HG03521 (cell line): Measurements from ENCODE around the gene ENTREP3.

Experiments used
- ATAC-seq: cut with Tn5 transposase; IDR thresholded peaks from one replicate; pipeline ENCODE4 v1.9.1; 2021; ENCODE audit warnings: mild to moderate bottlenecking, moderate library complexity; ENCODE audit not compliant: unreplicated experiment

Gene ENTREP3

DNA sequence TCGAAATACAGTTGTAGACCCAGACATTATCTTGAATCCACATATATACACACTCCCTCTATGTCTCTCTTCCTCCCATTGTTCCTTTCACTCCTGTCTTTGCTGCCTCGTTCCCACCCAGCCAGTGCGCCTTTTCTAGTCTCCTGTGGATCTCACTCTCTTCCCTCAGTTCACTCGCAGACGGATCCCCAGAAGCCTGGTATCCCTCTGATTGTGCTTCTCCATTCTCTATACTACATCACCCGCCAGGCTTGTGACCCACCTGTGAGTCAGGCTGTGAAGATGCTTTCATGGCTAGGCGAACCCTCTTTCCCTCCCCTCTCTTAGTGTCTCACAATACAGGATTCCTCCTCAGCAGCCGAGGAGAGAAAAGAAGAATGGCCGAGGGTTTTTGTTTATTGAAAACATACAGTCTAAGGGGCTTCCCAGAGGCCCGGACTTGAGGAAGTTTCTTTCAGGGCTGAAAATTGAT, 23.4 kb upstream of the ENTREP3 start:
- no peak for ATAC-seq

DNA sequence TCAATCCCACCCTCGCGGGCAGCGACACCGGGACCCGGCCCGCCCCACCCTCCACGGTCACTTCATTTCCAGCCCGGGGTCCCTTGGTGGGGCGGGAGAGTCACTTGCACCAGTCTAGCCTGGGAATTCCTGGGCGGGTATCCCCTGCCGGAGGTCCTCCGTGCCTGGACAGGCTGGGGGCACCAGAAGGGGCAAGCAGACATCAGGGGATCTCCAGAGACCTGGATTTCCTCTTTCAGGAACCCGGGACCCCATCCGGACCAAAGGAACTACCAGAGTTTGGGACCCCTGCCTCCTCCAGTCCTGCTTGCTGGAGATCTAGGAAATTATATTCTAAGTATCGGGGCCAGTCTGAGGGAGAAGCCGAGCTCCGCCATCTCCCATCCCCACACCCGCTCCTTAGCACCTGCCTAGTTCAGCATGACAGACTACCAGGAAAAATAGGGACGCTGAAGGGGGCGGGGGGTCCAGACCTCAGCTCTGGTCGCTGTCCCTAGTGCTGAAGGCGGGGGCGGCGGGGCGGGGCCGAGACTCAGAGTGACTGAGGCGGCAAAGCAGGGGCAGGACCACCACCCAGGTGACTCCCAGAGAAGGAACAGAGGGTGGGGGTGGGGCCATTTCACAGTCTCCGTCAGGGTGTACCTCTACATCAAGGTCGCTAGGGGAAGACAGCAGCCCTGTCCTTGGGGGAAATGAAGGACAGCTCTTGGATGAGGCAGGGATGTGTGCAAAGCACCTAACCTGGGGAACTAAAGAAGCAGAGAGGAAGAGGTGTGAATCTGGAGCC, 22.8 kb upstream of the ENTREP3 start:
- ATAC-seq, result no peak

DNA sequence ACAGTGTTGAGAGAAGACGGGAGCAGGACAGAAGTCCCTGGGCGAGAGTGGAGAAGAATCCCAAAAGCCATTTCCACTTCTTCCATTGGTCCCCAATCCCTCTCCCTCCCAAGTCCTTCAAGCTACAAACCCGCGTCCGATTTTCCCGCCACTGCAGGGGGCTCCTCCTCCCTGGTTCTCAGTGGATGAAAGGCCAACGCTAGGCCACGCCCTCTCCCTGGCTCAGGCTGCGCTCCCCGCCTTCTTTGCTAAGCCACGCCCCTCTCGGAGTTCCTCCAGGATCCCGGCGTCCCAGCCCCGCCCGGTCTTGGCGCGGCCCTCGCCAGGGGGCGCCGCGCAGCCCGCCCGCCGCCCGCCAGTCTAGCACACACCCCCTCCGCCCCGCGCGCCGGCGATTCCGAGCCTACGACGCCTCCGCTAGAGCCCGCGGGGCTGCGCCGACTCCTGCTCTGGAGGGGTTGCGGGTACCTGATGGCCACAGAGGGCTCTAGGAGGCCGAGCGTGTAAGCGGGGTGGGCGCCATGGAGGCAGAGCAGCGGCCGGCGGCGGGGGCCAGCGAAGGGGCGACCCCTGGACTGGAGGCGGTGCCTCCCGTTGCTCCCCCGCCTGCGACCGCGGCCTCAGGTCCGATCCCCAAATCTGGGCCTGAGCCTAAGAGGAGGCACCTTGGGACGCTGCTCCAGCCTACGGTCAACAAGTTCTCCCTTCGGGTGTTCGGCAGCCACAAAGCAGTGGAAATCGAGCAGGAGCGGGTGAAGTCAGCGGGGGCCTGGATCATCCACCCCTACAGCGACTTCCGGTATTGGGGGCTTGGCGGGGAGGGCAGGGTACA, 22.0 kb upstream of the ENTREP3 start, which contains the start of gene HCN3:
Gene HCN3, plus strand, starts transcription at position 394 of the 832 bp plus-strand sequence. Its CDS starts 128 bp downstream, at position 522.
- peak; percentile 65 for ATAC-seq

DNA sequence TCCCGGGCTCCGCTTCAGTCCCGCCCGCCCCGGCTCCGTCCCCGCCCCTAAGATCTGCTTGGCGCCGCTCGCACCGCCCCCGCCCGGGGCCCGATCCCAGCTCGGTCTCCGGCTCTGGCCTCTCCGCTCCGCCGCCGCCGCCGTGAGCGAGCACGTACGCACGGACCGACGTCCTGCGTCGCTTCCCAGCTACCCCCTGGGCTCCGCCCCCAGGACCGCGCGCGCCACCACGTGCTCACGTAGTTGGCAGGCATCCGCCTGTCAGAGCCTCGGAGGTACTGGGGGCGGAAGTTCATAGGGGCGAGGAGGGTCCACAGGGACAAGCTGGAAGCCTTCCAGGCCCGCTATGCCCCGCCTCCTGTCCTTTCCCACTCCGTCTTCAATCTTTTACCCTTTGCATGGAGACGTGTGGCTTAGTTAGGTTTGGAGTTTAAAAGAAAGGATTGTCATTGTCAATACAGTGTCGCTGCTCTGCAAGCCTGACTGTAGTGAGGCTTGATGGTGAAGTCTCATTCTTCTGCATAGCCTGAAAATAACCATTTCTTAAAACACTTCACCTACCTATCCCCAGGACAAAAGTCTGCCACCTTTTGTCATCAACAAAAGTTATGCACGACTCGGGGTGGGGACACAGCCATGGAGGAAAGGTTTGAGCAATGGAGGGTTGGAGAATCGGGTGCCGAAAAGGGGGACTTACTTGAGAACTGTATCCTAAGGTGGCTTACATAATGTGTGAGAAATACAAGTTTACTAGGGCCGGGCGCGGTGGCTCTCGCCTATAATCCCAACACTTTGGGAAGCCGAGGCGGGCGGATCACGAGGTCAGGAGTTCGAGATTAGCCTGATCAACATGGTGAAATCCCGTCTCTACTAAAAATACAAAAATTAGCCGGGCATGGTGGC, 18.3 kb upstream of the ENTREP3 start, which contains the start of gene CLK2:
Gene CLK2, minus strand, starts transcription at position 162 of the 903 bp plus-strand sequence. CDS start 2,527 bp downstream, outside the sequence.
- peak; percentile 84 for ATAC-seq

DNA sequence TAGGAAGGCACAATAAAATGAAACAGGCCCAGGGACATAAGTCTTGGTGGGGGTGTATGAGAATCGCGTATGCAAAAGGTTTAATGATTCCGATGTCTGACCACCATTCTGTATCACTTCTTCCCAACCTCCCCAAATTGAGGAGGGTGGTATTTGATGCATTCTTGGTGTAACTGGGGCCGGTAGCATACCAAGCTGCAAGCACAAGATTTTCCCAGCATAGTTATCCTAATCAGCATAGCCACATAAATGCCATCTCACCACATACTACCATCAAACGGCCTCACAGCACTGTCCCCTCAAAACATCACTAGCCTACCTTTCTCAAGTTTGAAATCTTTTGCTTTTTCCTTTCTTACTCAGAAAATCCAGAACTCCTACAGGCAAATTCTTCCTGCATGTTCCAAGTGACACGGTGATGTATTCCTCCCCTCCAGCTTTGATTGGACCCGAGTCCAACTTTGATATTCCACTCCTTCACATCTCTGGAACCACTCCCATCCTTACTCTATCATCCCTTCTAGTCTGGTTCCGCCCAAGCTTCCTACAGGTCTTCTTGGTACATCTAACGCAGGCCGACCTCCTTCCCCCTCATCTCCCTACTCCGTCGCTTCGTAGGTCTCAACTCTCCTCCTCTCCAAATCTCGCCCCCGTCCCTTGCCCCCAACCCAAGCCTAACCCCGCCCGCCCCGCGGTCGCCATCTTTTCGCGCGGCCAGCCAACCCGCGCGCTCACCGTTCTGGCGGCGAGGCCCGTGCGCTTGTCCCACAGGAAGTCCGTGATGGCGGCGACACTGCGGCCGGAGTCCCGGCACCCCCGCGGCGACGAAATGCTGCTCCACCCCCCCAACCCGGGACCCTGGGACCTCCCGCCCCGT, 17.4 kb upstream of the ENTREP3 start:
- peak; percentile 25 for ATAC-seq

DNA sequence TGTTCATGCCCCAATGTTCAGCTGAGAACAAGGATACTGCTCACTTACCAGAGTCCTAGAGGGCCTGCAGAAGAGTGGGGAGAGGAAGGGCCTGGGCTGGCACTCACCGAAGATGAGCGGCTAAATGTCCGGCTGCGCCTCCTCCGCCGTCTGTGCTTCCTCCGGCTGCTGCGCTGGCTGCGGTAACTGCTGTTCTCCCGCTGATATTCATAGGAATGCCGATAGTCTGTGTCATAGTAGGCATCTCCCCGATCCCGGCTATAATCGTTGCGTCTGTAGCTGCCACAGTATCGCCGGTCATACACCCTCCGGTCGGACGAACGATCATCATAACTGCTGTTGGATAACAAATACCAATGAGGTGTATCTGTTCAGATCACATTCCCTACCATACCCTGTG, 14.1 kb upstream of the ENTREP3 start:
- no peak for ATAC-seq

DNA sequence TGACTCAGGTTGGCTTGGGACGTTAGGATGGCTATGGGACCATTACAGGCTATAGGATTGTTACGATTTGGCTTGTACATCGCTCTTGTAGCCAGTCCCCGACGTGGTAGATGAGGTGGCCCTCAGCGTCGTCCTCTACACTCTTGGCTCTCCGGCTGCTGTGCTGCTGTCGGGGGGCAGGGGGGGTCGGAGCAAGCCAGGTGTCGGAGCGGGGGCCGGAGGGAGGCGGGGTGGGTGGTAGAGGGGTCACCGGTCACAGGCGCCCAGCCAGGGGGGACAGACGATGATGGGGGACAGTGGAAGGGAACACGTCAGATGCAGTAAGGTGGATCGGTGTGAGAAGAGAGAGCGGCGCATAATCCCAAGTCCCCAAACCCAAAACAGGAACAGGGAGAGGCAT, 13.3 kb upstream of the ENTREP3 start:
- no peak for ATAC-seq

DNA sequence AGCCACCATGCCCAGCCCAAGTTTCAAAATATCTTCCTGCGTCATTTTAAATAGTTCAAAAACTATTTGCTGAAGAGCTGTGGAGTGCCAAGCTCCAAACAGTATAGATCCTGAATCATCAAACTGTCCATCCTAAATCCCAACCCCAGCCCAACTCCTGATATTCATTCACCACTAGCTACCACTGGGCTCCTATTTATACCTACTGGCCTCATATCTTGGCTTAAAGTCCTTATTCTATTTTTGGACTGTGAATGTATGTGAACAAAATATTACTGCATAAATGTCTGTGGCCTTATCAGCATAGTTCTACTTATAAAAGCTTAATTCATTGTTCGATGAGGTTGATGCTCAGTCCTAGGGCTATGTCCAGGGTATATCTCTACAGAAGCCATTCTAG, 12.1 kb upstream of the ENTREP3 start:
- ATAC-seq, result no peak

DNA sequence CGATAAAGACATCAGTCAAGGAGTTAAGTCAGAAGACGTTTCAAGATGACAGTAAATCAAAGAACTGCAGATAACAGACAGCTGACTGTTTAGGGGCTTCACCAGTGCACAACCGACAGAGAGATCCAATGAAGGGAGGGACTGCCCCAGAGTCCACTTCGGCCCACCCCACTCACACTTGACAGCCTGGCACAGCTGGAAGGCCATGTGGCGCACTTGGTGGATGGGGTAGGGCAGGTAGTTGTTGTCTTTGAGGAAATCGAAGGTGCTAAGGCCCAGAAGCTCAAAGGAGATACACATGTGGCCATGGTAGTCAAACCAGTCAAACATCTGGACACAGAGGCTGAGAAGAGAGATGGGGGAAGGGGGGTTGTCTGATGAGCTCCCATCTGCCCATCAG, 11.3 kb upstream of the ENTREP3 start:
- no peak for ATAC-seq

DNA sequence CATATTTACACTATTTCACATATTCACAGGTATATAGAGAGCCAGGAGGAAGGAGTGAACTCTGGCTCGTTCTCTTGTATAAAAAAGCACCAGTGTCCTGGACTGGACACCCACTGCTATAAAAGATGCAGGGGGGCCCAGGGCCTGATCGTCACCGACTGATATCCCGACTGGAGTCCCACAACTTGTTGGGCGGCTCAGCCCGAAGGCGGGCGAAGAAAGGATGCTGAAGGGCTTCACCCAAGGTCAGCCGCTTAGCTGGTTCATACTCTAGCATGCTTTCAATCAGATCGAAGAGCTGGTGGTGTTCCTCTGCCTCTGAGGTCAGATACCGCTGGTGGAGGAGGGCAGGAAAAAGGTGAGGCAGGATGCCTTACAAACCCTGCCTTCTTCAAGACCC, 7.8 kb upstream of the ENTREP3 start:
- no peak for ATAC-seq

DNA sequence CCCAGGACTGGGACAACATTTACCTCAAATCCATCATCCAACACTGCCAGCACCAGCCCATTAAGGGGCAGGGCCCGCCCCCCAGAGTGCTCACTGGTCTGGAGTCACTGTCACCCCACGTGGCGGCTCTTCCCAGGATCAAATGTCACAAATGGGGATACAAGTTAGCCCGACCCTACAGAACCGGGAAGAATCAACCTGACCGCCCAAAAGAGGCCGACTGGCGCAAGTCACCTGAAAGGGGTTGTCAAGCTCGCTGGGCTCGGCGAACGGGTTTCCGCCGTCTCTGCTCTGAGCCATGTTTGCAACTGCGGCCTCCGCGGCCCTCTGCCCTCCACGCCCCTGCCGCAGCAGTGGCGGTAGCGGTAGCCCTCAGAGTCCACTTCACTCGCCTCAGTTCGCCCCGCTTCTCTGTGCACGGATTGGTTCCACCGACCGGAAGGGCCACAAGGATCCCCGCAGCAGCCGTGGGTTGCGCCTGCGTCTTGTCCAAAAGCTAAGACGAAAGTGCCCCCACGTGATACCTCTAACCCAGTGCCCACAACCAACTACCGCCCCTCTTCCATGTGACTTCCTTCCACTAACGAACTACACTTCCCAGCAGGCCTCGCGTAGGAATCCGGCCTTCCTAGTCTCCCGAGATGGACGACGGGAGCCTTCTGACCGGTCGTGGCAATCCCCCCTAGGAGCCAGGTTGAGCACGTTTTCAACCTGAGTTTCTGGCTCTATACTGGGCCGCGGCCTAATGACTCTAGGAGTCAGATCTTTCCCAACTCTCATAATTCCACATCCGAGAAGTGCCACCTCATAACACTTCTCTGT, 6.8 kb upstream of the ENTREP3 start, which contains the start of gene SCAMP3:
Gene SCAMP3, minus strand, starts transcription at position 509 of the 822 bp plus-strand sequence. Its CDS starts 209 bp downstream, at position 300.
- ATAC-seq, result peak; percentile 86

DNA sequence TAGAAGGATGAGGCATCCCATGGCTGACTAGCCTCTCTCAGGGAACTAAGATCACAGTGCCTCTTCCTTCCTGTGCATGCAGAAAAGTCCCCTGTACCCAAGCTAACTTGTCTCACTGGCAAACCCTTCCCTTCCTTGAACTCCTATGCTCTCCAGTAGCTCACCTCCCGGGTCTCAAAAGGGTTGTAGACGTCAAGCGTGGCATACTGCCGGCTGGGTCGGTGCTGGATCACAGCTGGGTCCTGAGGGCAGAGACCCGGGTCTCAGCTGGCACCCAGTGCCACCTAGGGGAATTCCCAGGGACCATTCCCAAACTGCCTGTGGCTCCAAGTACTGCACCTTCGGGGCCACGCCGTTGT, 6.2 kb upstream of the ENTREP3 start:
- ATAC-seq, result no peak

DNA sequence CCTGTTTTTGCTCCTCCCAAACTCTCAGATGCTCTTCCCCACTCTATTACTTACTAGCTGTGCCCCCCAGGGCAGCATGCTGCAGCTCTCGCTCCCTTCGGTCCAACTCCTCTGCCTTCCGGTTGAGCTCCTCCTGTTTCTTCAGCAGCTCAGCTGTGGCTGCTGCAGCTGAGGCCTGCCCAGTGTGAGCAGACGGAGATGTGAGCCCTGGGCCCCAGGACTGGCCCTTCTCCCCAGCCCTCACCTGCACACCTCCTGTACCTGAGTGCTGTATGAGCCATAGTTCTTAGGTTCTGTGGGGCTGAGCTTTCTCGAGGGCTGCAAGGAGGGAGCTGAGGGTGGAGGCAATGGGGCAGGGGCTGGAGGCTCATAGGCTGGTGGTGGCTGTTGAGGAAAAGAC, 5.0 kb upstream of the ENTREP3 start:
- ATAC-seq, result no peak

DNA sequence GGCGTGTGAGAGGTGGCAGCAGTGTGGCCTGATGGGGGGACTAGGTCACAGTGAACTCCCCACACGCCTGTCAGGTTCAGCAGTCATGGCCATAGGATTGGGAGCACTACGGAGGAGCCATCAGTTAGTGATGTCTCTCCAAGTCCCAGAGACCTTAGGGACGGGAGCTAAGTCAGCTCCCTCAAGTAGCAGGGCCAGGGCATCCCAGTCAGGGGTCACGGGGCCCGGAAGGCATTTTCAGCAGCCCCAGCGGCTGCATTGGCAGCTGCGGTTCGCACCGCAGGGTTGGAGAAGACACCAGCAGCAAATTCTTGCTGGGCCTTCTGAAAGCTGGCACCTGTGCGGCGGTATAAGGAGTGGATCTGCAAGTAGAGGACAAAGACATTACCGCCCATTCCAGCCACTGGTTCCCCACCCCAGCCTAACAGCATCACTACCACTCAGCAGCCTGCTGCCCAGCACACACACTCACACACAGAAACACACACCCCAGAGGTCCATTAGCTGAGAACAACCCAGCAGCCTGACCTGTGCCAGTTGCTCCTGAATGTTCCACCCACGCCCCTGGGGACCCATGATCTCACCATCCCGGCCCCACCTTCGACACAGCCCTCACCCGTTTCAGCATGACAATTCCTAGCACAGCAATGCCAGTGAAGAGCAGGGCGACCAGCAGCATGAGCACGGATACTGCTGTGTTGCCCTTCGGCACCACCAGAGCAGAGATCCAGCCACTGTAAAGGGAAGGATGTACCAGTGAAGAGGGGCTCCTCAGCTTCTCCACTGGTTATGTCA, 972 bp upstream of the ENTREP3 start:
- ATAC-seq, result no peak

DNA sequence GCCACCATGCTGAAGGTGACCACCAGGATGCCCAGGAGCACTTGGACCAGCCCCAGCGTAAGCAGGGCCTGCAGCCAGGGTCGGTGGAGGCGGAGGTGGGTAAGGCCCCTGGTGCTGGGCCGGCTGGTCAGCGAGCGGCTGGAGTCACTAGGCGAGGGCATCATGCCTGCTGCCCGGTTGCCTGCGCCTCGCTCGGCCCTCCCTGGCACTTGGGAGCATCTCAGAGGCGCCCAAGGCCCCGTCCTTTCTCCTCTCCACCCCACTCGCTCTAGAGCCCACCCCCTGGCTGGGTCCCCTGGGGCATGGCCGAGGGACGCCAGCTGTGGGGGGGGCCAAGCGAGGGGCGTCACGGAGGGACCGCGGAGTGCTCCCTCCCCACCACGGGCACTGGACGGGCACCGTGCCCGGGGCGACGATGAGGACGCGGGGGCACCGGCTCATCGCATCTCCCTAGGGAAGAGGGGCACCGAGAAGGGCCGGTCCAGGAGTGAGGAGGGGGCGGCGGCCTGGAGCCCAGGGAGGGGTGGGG, 505 bp downstream of the ENTREP3 start:
- no peak for ATAC-seq

DNA sequence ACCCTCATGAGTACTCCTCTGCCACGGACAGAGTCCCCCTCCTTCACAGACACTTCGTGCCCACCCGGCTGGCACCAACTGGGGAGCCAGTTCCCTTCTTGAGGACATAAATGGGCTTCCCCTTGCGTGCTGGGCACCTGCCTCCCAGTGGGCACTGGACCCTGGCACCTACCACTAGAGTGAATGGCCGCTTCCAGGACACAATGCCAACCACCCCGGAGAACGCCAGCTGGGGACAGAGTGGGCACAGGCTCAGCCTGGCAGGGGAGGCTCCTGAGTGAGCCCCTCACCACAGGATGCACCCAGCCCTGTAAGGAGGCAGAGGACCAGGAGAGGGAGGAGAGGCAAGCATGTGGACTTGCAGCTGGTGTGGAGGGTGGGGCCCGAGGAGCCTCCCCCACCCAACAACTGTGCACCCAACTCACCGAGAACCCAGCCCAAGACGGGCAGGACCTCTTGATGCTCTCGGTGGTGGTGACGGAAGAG, 1.0 kb downstream of the ENTREP3 start:
- ATAC-seq, result no peak

DNA sequence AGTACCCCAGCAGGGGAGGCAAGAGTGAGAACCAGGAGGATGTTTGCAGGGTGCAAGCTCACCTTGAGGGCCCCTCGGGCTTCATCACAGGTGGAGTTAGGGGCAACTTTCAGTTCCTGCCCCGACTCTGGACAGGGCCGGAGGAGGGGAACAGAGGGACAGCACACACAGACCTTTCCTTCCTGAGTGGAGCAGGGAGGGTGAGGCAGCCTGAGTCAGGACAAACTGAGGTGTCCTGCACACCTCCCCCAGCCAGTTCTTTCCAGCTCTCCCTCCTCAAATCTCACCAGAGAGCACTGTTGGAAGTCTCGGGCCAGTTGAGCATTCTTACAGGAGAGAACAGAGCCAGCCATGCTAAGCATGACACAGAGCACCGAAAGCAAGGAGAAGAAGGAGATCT, 1.5 kb downstream of the ENTREP3 start:
- no peak for ATAC-seq

DNA sequence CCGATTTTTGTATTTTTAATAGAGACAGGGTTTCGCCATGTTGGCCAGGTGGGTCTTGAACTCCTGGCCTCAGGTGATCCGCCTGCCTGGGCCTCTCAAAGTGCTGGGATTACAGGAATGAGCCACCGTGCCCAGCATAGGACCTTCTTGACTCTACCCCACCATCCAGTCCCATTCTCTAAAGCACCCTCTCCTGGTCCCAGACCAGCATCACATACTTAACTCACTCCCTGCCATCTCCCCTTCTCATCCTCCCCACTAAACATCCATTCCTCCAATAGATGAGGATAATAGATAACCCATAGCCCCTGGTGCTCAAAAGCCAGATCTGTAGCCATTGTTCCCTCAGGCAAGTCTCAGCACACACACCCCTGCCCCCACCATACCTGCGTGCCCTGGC, 2.1 kb downstream of the ENTREP3 start:
- ATAC-seq, result no peak
